Epithelial cell of esophagus (primary cell): Measurements from ENCODE around the gene ZNF335.

ENCODE experiments used
- DNase-seq: peaks from one replicate; pipeline ENCODE4 v3.0.0; 2010; ENCODE audit warnings: low read depth
- H3K4me3 ChIP-seq: 2 replicates; pipeline ENCODE4 v1.5.1; 2011; ENCODE audit warnings: mild to moderate bottlenecking, low read length, control low read depth
- CTCF ChIP-seq: IDR thresholded peaks from 2 replicates; pipeline ENCODE4 v1.5.1; 2011; ENCODE audit warnings: low read depth, mild to moderate bottlenecking, low read length, control low read depth, inconsistent platforms; ENCODE audit not compliant: insufficient read depth; ENCODE audit errors: missing control alignments

The ZNF335 gene

GRCh38 chr20:45969712-45970634 is 2.0 kb downstream of the ZNF335 start:
- peak overlapping the region; percentile 98 for H3K4me3 ChIP-seq
- peak; percentile 77 for DNase-seq
- TF ChIP-seq CTCF, result peak; percentile 78

GRCh38 chr20:45968801-45969711 is 2.9 kb downstream of the ZNF335 start:
- DNase-seq, result no peak
- TF ChIP-seq CTCF, result no peak
- H3K4me3 ChIP-seq, result no peak overlapping the region

GRCh38 chr20:45968081-45968671 is 3.8 kb downstream of the ZNF335 start:
- TF ChIP-seq CTCF, result no peak
- H3K4me3 ChIP-seq, result no peak overlapping the region
- DNase-seq, result no peak

- TF ChIP-seq CTCF, result no peak
- no peak overlapping the region for H3K4me3 ChIP-seq
- DNase-seq, result no peak
Observed at GRCh38 chr20:45967551-45968080, 4.4 kb downstream of the ZNF335 start.

GRCh38 chr20:45965169-45966002 is 6.6 kb downstream of the ZNF335 start:
- TF ChIP-seq CTCF, result no peak
- DNase-seq, result no peak
- no peak overlapping the region for H3K4me3 ChIP-seq

GRCh38 chr20:45964006-45964400 is 8.0 kb downstream of the ZNF335 start:
- TF ChIP-seq CTCF, result no peak
- H3K4me3 ChIP-seq, result no peak overlapping the region
- no peak for DNase-seq
